ENCODE results near the gene SMPD1. TPM values are rescaled to one million over a fixed set of nuclear protein-coding genes. Genes with fewer than 3 reads are reported as not detected.

The SMPD1 gene
- total RNA-seq, 1 donor from 2014 or later = 38.5 TPM

Other genes with a start within 250 kb of the SMPD1 start
- not detected for gene OR52B2, start 220.1 kb upstream of the SMPD1 start, total RNA-seq (ENCODE audit: unreplicated experiment)
- gene OR52W1, start 191.2 kb upstream of the SMPD1 start, total RNA-seq (ENCODE audit: unreplicated experiment) = not detected
- not detected for gene C11orf42, start 184.9 kb upstream of the SMPD1 start, total RNA-seq (ENCODE audit: unreplicated experiment)
- gene FHIP1B, start 155.8 kb upstream of the SMPD1 start, total RNA-seq (ENCODE audit: unreplicated experiment) = 25.3 TPM
- not detected for gene CNGA4, start 151.4 kb upstream of the SMPD1 start, total RNA-seq (ENCODE audit: unreplicated experiment)
- 0.96 TPM for gene CCKBR, start 130.6 kb upstream of the SMPD1 start, total RNA-seq (ENCODE audit: unreplicated experiment)
- 5.9 TPM for gene CAVIN3, start 70.0 kb upstream of the SMPD1 start, total RNA-seq (ENCODE audit: unreplicated experiment)
- gene APBB1, start 28.6 kb downstream of the SMPD1 start, total RNA-seq (ENCODE audit: unreplicated experiment) = 142 TPM
- gene HPX, start 50.5 kb downstream of the SMPD1 start, total RNA-seq (ENCODE audit: unreplicated experiment) = 9.6 TPM
- 128 TPM for gene TRIM3, start 83.5 kb downstream of the SMPD1 start, total RNA-seq (ENCODE audit: unreplicated experiment)
- 53.3 TPM for gene ARFIP2, start 90.9 kb downstream of the SMPD1 start, total RNA-seq (ENCODE audit: unreplicated experiment)
- gene TIMM10B, start 91.0 kb downstream of the SMPD1 start, total RNA-seq (ENCODE audit: unreplicated experiment) = 35.9 TPM
- gene DNHD1, start 106.8 kb downstream of the SMPD1 start, total RNA-seq (ENCODE audit: unreplicated experiment) = 9.3 TPM
- gene RRP8, start 213.1 kb downstream of the SMPD1 start, total RNA-seq (ENCODE audit: unreplicated experiment) = 16.2 TPM
- 168 TPM for gene ILK, start 213.3 kb downstream of the SMPD1 start, total RNA-seq (ENCODE audit: unreplicated experiment)
- gene TAF10, start 221.7 kb downstream of the SMPD1 start, total RNA-seq (ENCODE audit: unreplicated experiment) = 124 TPM
- gene TPP1, start 228.9 kb downstream of the SMPD1 start, total RNA-seq (ENCODE audit: unreplicated experiment) = 37.7 TPM

Measured in glutamatergic neuron (in vitro differentiated cells).